NT2/D1 (cell line): Measurements from ENCODE around the gene PRDM10.

Source experiments
- YY1 ChIP-seq: IDR thresholded peaks from 2 replicates; pipeline ENCODE4 v1.6.1; 2011; ENCODE audit not compliant: insufficient read length, insufficient read depth
- ZNF274 ChIP-seq: IDR thresholded peaks from 2 replicates; pipeline ENCODE4 v1.6.1; 2011; ENCODE audit warnings: mild to moderate bottlenecking, low read depth, low read length

DNA sequence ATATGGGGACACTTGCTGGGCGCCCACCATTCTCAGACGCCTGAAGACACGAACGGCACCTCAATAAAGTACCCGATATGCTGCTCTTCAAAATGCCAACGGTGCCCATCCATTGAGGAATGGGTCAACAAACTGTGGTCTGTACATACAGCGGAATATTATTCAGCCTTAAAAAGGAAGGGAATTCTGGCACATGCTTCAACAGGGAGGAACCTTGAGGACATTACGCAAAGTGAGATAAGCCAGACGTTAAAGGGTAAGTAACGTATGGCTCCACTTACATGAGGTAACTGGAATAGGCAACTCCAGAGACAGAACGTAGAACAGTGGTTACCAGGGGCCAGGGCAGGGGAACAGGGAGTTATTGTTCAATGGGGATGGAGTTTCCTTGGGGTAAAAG is 28.0 kb downstream of the PRDM10 start:
- TF ChIP-seq ZNF274: no peak
- TF ChIP-seq YY1: no peak
